C4-2B (cell line): Measurements from ENCODE around the gene COL15A1.

Experiments used
- H3K27ac ChIP-seq: fragments of 450-650 bp; 2 replicates; pipeline ENCODE4 v1.5.1; 2017
- ZFX ChIP-seq: fragments of 450-650 bp; IDR thresholded peaks from 2 replicates; pipeline ENCODE4 v1.6.1; 2017
- TF ChIP-seq, protein P1 (sequence below): fragments of 450-650 bp; conservative IDR thresholded peaks from 2 replicates; pipeline ENCODE4 v1.5.1; 2017; ENCODE audit warnings: mild to moderate bottlenecking

Gene COL15A1

DNA sequence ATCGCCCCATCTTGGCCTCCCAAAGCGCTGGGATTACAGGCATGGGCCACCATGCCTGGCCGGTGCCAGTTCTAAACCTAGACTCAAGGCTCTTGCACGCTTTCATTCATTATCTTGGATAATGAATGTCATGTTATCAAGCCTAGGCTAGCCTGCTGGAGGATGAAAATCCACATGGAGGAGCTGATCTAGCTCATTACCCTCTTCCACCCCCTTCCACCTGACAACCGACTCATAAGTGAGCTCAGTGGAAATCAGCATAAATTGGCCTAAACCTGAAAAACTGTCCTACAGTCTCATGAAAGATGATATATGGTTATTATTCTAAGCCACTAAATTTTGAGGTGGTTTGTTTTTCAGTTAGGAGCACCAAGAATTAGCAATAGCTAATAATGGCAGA, 157.6 kb downstream of the COL15A1 start:
- TF ChIP-seq, protein P1, sequence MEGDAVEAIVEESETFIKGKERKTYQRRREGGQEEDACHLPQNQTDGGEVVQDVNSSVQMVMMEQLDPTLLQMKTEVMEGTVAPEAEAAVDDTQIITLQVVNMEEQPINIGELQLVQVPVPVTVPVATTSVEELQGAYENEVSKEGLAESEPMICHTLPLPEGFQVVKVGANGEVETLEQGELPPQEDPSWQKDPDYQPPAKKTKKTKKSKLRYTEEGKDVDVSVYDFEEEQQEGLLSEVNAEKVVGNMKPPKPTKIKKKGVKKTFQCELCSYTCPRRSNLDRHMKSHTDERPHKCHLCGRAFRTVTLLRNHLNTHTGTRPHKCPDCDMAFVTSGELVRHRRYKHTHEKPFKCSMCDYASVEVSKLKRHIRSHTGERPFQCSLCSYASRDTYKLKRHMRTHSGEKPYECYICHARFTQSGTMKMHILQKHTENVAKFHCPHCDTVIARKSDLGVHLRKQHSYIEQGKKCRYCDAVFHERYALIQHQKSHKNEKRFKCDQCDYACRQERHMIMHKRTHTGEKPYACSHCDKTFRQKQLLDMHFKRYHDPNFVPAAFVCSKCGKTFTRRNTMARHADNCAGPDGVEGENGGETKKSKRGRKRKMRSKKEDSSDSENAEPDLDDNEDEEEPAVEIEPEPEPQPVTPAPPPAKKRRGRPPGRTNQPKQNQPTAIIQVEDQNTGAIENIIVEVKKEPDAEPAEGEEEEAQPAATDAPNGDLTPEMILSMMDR, result no peak
- TF ChIP-seq ZFX, result no peak
- H3K27ac ChIP-seq, result no peak overlapping the region

GRCh38 chr9:99101812-99102211, 158.1 kb downstream of the COL15A1 start:
- no peak for TF ChIP-seq ZFX
- TF ChIP-seq, protein P1, result no peak
- no peak overlapping the region for H3K27ac ChIP-seq

DNA sequence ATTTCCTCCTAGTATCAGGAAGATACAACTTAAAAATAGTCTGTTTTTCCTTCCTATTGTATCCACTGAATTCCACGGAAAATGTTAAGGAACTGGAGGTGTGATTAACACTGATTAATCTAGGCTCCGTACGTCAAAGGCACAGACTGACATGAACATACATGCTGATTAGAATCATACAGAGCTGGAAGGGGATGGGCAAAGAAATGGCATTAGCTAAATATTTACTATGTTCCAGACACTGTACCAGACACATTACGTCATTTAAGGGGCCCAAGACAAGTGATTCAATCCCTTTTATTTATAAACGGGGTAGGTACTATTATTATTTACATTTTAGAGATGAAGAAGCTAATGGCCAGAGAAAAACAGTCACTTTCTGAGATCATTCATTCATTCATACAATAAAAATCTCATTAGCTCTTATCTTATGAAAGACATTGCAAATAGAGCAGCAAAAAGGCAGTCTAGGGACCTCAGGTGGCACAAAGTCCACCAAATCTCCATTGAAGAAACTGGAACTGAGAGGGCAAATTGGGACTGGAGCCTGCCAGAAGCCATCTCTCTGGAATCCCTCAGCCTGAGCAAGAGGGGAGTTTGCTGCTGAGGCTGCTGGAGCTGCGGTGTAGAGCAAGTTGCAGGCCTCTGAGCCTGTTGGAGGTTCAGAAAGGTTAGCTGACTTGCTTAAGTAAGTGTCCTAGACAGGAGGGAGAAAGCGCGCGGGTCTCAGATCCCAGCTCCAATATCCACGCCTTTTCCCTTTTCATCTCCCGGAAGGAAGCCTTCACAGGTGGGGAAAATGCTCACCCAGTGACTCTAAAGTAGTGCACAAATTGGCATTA, 159.6 kb downstream of the COL15A1 start:
- no peak for TF ChIP-seq ZFX
- TF ChIP-seq, protein P1, result no peak

GRCh38 chr9:99103901-99104458, 160.3 kb downstream of the COL15A1 start:
- TF ChIP-seq, protein P1, result no peak
- no peak for TF ChIP-seq ZFX
- peak overlapping the region; percentile 72; the same call in 1 of the 2 replicates for H3K27ac ChIP-seq

More for the DNA sequence above, 159.6 kb downstream of the COL15A1 start:
- no peak overlapping the region for H3K27ac ChIP-seq

- H3K27ac ChIP-seq, result peak within 1 kb of the TSS; percentile 72
Measured at GRCh38 chr9:99104459-99105151, 160.9 kb downstream of the COL15A1 start, which contains the start of gene TGFBR1. TGFBR1 (plus strand) TSS chr9:99105113; CDS start chr9:99105206, 93 bp downstream.

DNA sequence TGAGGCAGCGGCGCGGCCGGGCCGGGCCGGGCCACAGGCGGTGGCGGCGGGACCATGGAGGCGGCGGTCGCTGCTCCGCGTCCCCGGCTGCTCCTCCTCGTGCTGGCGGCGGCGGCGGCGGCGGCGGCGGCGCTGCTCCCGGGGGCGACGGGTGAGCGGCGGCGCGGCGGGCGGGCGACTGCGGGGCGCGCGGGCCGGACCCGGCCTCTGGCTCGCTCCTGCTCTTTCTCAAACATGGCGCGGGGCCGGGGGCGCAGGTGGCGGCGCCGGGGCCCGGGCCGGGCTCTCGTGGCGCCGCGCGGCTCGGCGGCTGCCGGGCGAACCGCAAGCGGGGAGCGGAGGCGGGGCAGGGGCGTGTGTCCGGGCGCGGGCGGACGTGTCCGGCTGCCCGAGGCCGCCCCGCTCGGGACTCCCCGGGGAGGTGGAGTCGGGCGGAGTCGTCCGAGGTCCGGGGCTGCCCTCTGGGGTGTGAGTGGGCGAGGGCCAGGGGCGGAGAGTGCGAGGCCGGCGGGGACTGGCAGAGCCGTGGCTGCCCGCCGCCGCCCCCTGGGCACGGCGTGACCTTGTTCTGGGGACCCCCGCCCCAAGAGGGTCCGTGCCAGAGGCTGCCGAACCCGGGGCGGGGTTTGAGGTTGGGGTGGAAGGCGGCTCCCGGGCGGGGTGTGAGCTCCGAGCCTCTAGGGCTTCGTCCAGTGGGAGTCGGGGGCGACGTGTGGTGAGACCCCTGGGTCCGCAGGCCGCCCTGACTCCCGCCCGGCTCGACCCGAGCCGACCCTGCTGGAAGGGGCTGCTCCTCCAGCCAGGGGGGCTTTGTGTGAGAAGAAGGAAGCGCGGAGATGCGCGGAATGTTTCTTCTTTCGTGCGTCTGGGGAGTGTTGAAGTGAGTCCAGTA, 161.7 kb downstream of the COL15A1 start:
- peak overlapping the region; percentile 72 for H3K27ac ChIP-seq
- TF ChIP-seq, protein P1, result peak; percentile 26
- TF ChIP-seq ZFX, result peak; percentile 71

More at GRCh38 chr9:99104459-99105151, 160.9 kb downstream of the COL15A1 start, which contains the start of gene TGFBR1:
- TF ChIP-seq, protein P1, result no peak
- no peak for TF ChIP-seq ZFX
